ENCODE measurements around the gene NAPSA.

Gene NAPSA

DNA sequence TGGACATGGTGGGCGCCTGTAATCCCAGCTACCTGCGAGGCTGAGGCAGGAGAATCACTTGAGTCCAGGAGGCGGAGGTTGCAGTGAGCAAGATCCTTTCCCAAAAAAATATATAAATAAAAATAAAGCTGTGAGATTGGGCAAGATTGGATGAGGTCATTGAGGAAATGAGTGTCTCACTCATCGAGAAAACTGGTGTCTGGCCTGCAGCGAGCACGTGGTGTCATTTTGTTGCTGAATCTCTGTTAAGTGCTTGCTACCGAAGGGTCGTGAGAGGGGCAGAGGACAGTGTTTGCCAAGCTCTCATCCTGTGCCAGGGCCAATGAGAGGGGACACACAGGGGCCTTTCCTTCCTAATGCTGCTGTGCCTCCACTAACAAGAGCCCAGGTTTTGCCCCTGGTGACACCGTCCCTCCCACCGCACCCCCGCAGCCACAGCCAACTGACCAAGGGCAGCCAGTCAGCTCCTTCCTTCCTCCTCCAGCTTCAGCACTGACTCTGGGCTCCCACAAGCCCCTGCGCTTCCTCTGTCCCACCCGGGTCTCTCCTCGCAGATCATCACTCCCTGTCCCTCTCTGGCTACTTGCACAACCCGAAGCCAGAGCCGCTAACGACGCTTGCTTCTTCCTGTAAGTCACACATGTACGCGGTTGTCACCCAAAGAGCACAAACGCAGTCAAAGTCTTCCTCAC, 21.9 kb upstream of the NAPSA start:
- no peak for DNase-seq (ENCODE audit: low read depth, low spot score)
- TF ChIP-seq CTCF (IDR thresholded peaks at IDR 0.05; ENCODE audit: insufficient read depth, low read length, missing control alignments): no peak
- ChIA-PET CTCF (interaction anchor here (1.5 to 1.9 kb wide), 3 partner anchors 28 to 73 kb away, joined by 4 to 6 read pairs (median 5); no protein-coding TSS in a partner anchor), POLR2A (no interaction called here)
- no peak overlapping the region for H3K4me3 ChIP-seq (ENCODE audit: low read depth, low read length)

DNA sequence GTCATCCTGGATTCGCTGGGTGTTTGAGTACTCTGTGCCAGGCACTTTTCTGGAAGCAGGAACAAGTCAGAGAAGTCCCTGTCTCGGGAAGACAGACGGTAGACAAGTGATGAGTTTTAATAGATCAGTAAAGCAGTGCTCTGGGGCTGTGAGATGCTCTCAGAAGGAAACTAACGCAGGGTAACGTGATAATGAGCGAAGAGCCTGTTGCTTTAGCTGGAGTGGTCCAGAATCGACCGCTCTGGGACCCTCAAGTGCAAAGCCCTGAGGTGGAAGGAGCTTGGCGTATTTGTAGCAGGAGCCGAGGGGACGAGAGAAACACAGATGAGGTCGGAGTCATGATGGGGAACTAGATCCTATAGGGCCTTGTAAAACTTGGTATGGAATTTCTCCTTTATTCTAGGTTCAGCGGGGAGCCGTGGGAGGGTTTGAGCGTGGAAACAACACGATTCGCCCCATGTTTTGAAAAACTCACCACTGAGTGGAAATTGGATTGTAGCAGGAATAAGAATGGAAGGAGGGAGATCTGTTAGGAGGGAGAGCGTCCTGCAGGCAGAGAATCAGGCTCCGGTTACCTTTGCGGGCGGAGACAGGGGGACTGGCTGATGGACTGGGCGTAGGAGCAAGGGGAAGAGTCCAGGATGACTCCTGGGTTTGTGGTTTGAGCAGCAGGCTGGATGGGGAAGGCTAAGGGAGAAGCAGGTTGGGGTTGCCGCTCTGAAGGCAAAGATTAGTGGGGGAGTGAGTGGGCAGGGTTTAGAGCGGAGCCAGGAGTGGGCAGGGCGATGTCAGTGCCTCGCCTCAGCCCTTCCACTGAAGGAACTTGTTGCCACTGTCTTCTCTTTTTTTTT, 19.5 kb upstream of the NAPSA start:
- ChIA-PET CTCF (interaction anchor here (1.0 to 1.3 kb wide), 4 partner anchors 16 to 76 kb away, joined by 3 read pairs; no protein-coding TSS in a partner anchor), POLR2A (interaction anchor here (0.6 to 1.4 kb wide), 5 partner anchors 10 to 316 kb away, joined by 3 to 7 read pairs (median 4); no protein-coding TSS in a partner anchor)
- DNase-seq (ENCODE audit: low read depth, low spot score): no peak
- peak overlapping the region; percentile 77 for H3K4me3 ChIP-seq (ENCODE audit: low read depth, low read length)
- TF ChIP-seq CTCF (IDR thresholded peaks at IDR 0.05; ENCODE audit: insufficient read depth, low read length, missing control alignments): no peak

GRCh38 chr19:50383852-50384684, 18.6 kb upstream of the NAPSA start, which contains the start of gene POLD1:
Gene POLD1, plus strand, starts transcription at chr19:50384347. Its CDS starts 14,505 bp downstream, at chr19:50398852.
- ChIA-PET POLR2A (interaction anchor here (1.0 to 1.4 kb wide), 4 partner anchors 9 to 316 kb away, joined by 3 to 7 read pairs (median 4); no protein-coding TSS in a partner anchor), CTCF (interaction anchor here (0.9 to 1.3 kb wide), 5 partner anchors 15 to 77 kb away, joined by 3 to 5 read pairs (median 3); no protein-coding TSS in a partner anchor)
- peak within 1 kb of the TSS; percentile 77 for H3K4me3 ChIP-seq (ENCODE audit: low read depth, low read length)
- no peak for TF ChIP-seq CTCF (IDR thresholded peaks at IDR 0.05; ENCODE audit: insufficient read depth, low read length, missing control alignments)
- DNase-seq (ENCODE audit: low read depth, low spot score): peak; percentile 68

- POLR2A ChIA-PET: interaction anchor here (1.2 to 1.4 kb wide), 2 partner anchors 26 to 317 kb away, joined by 3 to 4 read pairs; no protein-coding TSS in a partner anchor
Observed at GRCh38 chr19:50383001-50383851, 17.8 kb upstream of the NAPSA start.

More at GRCh38 chr19:50383001-50383851, 17.8 kb upstream of the NAPSA start:
- peak overlapping the region; percentile 77 for H3K4me3 ChIP-seq (ENCODE audit: low read depth, low read length)
- DNase-seq (ENCODE audit: low read depth, low spot score): no peak
- CTCF ChIA-PET: interaction anchor here (0.6 to 1.3 kb wide), 4 partner anchors 15 to 78 kb away, joined by 3 to 5 read pairs (median 4); no protein-coding TSS in a partner anchor
- no peak for TF ChIP-seq CTCF (IDR thresholded peaks at IDR 0.05; ENCODE audit: insufficient read depth, low read length, missing control alignments)

Measured in AG04449 (cell line).